ENCODE measurements around the gene IFITM2.
"Not testable (repeated sequence)": the region's sequence is repeated elsewhere in the genome, so short reads cannot be mapped to it uniquely, and the experiment has no call there.

Gene IFITM2

GRCh38 chr11:283405-284104, 24.1 kb upstream of the IFITM2 start:
- H3K4me1 ChIP-seq, result peaks cover 48 to 57% (median 52%) of the 10 kb centered on the region in 10 experiments
- no peak overlapping the region for H3K27ac ChIP-seq
- peaks cover 94 to 100% (median 100%) of the 10 kb centered on the region in 11 experiments for H3K27me3 ChIP-seq
- no peak overlapping the region for H3K4me2 ChIP-seq
- no peak for TF ChIP-seq Cebpa-rat (IDR thresholded peaks at IDR 0.05)
- H3K4me3 ChIP-seq, result no peak overlapping the region
- H3K9ac ChIP-seq, result no peak overlapping the region
- H4K20me1 ChIP-seq, result peaks cover 0 to 37% (median 11%) of the 10 kb centered on the region in 11 experiments; a peak in 11 of 22 replicates
- no peaks in the 10 kb centered on the region for H3K36me3 ChIP-seq
- peaks cover 0 to 20% (median 6%) of the 10 kb centered on the region in 11 experiments; a peak in 12 of 22 replicates for H3K9me3 ChIP-seq (replicated peaks in 1 of 11)

DNA sequence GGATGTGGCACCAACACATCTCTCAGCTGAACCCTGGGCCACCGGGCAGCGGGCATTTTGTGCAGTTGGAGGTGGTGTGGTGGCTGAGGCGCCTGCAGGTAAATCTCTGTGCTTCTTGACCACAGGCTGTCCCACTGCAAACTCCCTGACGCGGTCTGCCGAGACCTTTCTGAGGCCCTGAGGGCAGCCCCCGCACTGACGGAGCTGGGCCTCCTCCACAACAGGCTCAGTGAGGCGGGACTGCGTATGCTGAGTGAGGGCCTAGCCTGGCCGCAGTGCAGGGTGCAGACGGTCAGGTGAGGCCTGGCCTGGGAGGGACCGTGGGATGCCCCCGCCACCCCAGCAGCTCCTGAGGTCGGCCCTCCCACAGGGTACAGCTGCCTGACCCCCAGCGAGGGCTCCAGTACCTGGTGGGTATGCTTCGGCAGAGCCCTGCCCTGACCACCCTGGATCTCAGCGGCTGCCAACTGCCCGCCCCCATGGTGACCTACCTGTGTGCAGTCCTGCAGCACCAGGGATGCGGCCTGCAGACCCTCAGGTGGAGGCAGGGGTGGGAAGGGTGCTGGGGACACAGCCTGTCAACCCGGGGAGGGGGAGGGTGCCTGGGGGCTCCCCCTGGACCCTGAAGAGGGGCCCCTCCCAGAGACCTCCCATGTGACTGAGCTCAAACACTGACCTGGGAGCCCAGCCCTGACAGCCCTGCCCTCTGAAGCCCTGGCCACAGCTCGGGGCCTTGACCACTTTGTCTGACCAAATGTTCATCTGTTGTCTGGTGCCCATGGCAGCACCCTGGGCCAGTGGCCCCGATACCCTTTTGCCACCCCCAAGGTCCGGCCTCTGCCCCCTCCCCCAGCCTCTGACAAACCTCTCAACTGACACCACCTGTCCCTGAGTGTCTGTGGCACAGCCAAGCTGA, 23.3 kb upstream of the IFITM2 start:
- no peak for TF ChIP-seq Cebpa-rat (IDR thresholded peaks at IDR 0.05)
- Histone ChIP-seq H3K4me2 (no peak overlapping the region), H3K36me3 (no peaks in the 10 kb centered on the region), H3K9me3 (replicated peaks in 1 of 11) (peaks cover 0 to 17% (median 6%) of the 10 kb centered on the region in 11 experiments; a peak in 12 of 22 replicates), H3K4me3 (no peak overlapping the region), H3K9ac (no peak overlapping the region), H3K4me1 (peaks cover 41 to 53% (median 50%) of the 10 kb centered on the region in 10 experiments), H3K27me3 (peaks cover 86 to 95% (median 94%) of the 10 kb centered on the region in 11 experiments), H3K27ac (no peak overlapping the region), H4K20me1 (peaks cover 0 to 37% (median 11%) of the 10 kb centered on the region in 11 experiments; a peak in 11 of 22 replicates)

GRCh38 chr11:285021-285893, 22.4 kb upstream of the IFITM2 start:
- Histone ChIP-seq H3K27me3 (peaks cover 77 to 86% (median 85%) of the 10 kb centered on the region in 11 experiments), H3K9me3 (replicated peaks in 1 of 11) (peaks cover 0 to 8% (median 5%) of the 10 kb centered on the region in 11 experiments; a peak in 11 of 22 replicates), H3K4me3 (no peak overlapping the region), H3K4me1 (peaks cover 41 to 53% (median 50%) of the 10 kb centered on the region in 10 experiments), H3K4me2 (no peak overlapping the region), H3K27ac (no peak overlapping the region), H4K20me1 (peaks cover 0 to 34% (median 11%) of the 10 kb centered on the region in 11 experiments; a peak in 11 of 22 replicates), H3K36me3 (no peaks in the 10 kb centered on the region), H3K9ac (peak overlapping the region in 1 of 11 experiments; percentile 15; a peak in 1 of 22 replicates)
- no peak for TF ChIP-seq Cebpa-rat (IDR thresholded peaks at IDR 0.05)

DNA sequence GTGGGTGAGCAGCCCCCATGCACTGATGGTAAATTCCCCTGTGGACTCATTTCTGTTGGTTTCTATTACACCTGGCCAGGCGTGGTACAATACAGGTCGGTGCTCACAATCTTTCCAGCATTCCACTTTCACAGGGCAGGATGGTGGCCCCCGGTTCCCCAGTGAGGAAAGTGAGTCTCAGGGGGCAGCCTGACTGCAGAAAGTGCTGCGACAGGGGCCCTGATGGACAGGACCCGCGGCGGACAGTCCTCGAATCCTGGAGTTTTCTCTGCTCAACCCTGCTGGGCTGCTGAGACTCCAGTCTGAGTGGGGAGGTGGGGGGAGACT, 21.8 kb upstream of the IFITM2 start:
- Histone ChIP-seq H4K20me1 (peaks cover 0 to 33% (median 8%) of the 10 kb centered on the region in 11 experiments; a peak in 11 of 22 replicates), H3K27ac (no peak overlapping the region), H3K4me1 (peaks cover 41 to 53% (median 50%) of the 10 kb centered on the region in 10 experiments), H3K27me3 (peaks cover 71 to 80% (median 79%) of the 10 kb centered on the region in 11 experiments), H3K4me3 (no peak overlapping the region), H3K9ac (peak overlapping the region in 1 of 11 experiments; percentile 15; a peak in 1 of 22 replicates), H3K9me3 (replicated peaks in 1 of 11) (peaks cover 0 to 2% (median 0%) of the 10 kb centered on the region in 11 experiments; a peak in 8 of 22 replicates), H3K36me3 (peaks cover 0 to 5% (median 0%) of the 10 kb centered on the region in 11 experiments; a peak in 4 of 22 replicates), H3K4me2 (no peak overlapping the region)
- no peak for TF ChIP-seq Cebpa-rat (IDR thresholded peaks at IDR 0.05)

GRCh38 chr11:286977-287820, 20.4 kb upstream of the IFITM2 start:
- H3K9ac ChIP-seq, result peak overlapping the region in 6 of 11 experiments; percentile 84 to 98 (median 86); a peak in 10 of 22 replicates
- peaks cover 36 to 49% (median 43%) of the 10 kb centered on the region in 10 experiments for H3K4me1 ChIP-seq
- H4K20me1 ChIP-seq, result peaks cover 0 to 27% (median 6%) of the 10 kb centered on the region in 11 experiments; a peak in 8 of 22 replicates
- peak overlapping the region; percentile 69 to 88 (median 74); a peak in 18 of 20 replicates for H3K4me3 ChIP-seq
- peak overlapping the region in 2 of 11 experiments; percentile 81 to 91; a peak in 4 of 22 replicates for H3K27ac ChIP-seq
- not testable (repeated sequence) for H3K9me3 ChIP-seq (replicated peaks in 1 of 11)
- peaks cover 0 to 18% (median 4%) of the 10 kb centered on the region in 11 experiments; a peak in 8 of 22 replicates for H3K36me3 ChIP-seq
- peak overlapping the region; percentile 91 to 100 (median 99) for H3K4me2 ChIP-seq
- H3K27me3 ChIP-seq, result peaks cover 58 to 67% (median 66%) of the 10 kb centered on the region in 11 experiments

DNA sequence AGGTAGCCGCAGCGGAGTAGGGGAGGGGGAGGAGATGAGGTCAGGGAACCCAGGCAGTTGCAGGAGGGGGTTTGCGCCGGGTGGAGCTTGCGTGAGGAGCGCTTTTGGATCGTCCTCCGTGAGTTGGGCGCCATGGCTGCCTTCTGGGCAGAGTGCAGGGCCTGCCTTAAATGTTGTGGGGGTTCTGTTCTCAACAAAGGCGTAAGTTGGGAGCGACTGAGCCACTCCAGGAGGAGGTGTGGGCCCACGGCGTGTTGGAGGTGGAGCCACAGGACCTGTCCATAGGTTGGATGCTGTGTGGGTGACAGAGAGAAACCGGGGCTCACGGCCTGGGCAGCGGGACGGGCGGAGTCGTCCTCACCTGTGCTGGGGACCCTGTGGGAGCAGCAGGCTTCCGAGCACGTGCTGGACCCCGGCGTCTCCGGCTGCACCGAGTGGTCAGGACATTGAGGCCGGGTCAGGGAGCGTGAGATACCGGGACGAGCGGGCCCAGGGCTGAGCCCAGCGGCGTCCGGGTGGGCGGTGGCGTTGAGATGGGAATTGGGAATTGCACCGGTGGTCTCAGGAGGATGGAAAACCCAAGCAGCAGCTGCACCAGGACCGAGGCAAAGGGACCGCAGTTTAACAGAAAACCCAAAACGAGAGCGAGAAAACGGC, 19.7 kb upstream of the IFITM2 start:
- H3K4me3 ChIP-seq, result peak overlapping the region; percentile 69 to 88 (median 74)
- H3K9me3 ChIP-seq (replicated peaks in 1 of 11), result no peaks in the 10 kb centered on the region
- peak overlapping the region; percentile 76 to 91 (median 81); a peak in 20 of 22 replicates for H3K27ac ChIP-seq
- peaks cover 50 to 59% (median 59%) of the 10 kb centered on the region in 11 experiments for H3K27me3 ChIP-seq
- H3K4me1 ChIP-seq, result peaks cover 31 to 47% (median 40%) of the 10 kb centered on the region in 10 experiments
- H3K36me3 ChIP-seq, result peaks cover 0 to 24% (median 11%) of the 10 kb centered on the region in 11 experiments; a peak in 9 of 22 replicates
- TF ChIP-seq Cebpa-rat (IDR thresholded peaks at IDR 0.05), result no peak
- H3K9ac ChIP-seq, result peak overlapping the region; percentile 80 to 98 (median 86)
- H3K4me2 ChIP-seq, result peak overlapping the region; percentile 91 to 100 (median 99)
- peaks cover 0 to 29% (median 6%) of the 10 kb centered on the region in 11 experiments; a peak in 8 of 22 replicates for H4K20me1 ChIP-seq
